Measurements from ENCODE around the gene CLN5.

The CLN5 gene

DNA sequence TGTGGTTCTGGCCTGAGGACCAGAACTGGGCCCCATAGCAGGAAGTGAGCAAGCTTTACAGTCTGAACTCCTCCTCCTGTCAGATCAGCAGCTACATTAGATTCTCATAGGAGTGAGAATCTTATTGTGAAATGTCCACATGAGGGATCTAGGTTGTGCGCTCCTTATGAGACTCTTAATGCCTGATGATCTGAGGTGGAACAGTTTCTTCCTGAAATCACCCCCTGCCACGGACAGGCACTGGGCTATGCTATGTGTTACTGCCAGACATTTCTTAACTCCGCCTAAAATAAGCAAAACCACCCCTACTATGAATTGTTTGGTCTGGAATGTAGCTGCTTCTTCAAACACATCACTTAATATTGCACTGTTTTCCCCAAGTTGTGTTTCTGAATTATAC, 30.5 kb downstream of the CLN5 start:
- DNase-seq = no peak

DNA sequence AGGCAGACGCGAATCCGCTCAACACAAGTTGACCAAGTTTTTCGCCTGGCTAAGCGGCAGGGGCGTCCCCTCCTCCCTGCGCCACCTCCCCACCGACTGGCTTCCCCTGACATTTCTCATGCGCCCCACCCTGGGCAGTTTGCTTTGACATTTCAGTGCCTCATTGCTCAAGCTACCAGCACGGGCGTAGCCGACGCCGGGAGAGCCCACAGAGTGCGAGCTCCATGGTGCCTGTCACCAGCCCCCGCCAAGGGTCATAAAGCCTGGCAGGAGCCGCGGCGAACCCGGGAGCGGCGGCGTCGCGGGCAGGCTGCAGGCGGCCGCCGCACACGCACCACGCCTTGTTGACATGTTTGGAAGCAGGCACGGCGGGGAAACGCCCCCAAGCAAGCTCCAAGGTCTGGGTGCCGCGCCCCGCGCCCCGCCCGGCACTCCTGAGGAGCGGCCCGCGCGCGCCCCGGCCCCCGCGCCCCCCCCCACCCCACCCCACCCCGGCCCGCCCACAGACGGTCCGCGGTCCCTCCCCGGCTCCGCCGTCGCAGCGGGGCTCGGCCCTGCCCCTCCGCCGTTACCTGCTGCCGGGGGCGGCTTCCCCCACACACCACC, 34.5 kb downstream of the CLN5 start:
- DNase-seq = peak; percentile 49 to 62

DNA sequence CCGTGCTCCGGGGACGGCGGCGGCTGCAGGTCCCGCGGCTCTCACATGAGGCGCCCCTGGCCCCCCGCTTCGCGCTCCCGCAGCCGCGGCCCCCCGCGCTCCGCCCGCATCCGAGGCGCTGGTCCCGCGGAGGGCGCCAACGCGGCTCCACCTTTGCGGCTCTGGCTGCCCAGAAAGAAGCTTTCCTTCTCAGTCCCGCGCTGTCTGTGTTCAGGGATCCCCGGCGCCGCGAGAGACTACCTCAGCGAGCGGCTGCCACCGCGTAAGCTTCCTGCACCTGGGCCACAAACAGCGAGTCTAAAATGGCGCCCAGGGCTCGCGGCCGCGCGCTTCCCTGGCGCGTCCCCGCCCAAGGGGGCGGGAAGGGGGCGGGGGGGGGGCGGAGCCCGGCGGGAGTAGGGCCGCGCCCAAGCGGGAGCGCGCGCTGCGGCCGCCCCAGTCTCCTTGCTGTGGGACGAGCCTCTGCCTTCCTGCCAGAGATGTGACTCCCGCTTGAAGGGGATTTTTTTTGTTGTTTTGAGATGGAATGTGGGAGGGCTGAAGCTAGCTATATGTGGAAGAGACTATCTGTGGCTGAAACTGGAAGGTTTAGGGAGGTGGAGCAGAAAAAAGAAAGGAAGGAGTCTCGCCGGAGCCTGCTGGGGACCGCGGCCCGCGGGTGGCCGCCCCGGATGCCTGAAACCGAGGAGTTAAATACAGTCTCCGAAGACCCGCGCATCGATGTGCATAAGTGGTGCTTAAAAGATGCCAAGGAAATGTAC, 35.2 kb downstream of the CLN5 start, which contains the start of gene FBXL3:
Gene FBXL3, minus strand, starts transcription at position 299 of the 761 bp plus-strand sequence. CDS start 5,299 bp downstream, outside the sequence.
- DNase-seq = peak; percentile 72 to 75

DNA sequence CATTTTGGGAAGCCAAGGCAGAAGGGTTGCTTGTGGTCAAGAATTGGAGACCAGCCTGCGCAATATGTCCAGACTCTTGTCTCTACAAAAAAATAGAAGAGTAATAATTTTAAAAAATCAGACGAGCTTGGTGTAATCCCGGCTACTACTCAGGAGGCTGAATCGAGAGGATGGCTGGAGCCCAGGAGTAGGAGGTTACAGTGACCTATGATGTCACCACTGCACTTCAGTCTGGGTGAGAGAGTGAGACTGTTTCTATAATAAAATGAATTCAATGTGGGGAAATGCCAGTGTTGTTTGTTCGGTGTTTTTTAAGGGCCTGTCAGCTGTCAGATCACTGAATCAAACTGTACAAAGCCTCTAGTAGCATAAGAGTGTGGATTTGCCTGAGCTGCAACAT, 36.3 kb downstream of the CLN5 start:
- no peak for DNase-seq

DNA sequence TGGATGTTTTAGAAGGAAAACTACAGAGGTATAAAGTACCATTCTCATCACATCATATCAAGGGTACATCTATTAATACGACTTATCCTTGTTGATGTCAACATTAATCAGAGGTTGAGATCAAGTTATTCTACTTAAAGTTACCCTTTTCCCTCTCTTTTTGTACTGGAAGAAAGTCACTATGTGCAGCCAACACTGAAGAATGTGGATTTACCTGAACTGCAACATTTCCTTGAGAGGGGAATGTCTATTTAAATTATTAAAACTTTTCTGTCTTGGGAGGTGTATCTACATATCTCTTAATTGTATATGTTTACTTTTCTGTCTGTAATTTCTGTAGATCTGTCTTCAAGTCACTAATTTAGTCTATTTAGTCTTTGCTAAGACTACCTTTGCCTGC, 37.6 kb downstream of the CLN5 start:
- DNase-seq = no peak

DNA sequence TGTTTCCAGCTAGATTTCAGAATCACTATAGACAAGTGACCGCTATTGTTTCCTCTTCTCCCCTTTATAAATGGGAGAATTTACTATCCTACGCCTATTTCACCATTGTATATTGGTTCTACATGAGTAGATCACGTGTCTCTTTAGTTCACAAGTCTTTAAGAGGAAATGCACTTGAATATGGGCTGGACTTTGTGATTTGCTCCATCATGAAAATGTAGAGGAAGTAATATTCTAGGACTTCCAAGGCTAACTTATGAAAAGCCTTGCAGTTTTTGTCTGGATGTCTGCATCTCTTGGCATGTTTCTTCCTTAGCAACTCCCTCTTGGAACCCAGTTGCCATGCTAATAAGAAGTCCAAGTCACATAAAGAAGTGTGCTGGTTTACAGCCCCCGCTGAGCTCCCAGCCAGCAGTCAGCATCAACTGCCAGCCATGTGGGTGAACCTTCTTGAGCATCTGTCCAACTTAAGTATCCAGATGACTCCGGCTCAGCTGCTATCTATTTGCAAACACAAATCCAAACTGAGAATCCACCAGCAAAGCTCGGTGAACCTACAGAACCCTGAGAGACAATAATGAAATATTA, 39.9 kb downstream of the CLN5 start:
- DNase-seq = no peak

DNA sequence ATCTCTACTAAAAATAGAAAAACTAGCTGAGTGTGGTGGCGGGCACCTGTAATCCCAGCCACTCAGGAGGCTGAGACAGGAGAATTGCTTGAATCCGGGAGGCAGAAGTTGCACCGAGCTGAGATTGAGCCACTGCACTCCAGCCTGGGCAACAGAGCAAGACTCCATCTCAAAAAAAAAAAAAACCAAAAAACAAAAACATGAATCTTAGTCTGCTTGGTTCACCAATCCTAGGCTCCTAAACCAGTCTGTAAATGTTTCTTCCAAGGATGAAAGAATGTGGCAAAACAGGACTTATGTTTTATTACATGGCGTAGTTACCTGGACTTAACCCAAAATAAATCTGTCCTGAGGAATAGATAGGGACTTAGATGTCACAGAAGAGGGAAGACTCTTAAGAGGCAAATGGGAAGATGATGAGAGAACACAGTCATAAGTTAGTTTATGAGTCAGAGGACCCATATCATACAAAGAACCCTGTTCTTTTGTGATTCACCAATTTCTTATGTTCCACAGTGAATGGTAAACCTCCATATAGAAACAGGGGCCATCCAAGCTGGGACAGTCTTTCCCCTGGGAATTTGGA, 41.9 kb downstream of the CLN5 start:
- DNase-seq = no peak

DNA sequence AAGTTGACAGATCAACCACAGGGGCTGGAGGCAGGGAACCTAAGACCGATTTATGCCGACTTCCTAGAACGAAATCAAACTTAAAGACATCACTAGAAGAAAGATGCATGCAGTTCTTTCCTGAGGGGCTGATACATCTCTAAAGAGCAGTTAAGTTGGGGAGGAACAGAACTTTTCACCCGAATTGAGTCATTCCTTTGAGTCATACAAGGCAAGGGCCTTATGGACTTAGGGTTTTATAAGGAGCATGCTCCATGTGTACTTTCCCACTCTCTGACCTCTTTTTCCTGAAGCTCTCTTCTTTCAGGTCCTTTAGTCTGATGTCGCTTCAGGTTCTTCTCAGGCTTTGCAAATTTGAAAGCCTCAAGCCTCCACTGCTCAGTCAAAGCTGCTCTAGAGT, 43.0 kb downstream of the CLN5 start:
- DNase-seq = no peak

DNA sequence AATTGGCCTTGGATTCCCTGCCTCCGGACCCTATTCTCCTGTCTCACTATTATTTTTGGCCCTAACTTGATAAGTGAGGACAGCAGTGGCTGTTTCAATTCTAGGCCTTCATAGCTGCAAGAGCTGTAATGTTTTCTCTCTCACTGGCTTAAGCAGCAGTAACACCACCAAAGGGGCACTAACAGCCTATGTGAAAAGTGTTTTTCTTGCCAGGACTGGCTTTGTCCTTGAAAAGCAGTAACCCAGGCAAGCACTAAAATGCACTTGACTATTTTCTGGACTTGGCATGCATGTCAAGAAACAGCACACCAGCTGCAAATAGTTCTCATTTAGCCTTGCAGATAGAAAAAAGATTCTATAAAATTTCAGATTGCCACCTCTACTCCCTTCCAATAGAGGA, 44.4 kb downstream of the CLN5 start:
- no peak for DNase-seq

DNA sequence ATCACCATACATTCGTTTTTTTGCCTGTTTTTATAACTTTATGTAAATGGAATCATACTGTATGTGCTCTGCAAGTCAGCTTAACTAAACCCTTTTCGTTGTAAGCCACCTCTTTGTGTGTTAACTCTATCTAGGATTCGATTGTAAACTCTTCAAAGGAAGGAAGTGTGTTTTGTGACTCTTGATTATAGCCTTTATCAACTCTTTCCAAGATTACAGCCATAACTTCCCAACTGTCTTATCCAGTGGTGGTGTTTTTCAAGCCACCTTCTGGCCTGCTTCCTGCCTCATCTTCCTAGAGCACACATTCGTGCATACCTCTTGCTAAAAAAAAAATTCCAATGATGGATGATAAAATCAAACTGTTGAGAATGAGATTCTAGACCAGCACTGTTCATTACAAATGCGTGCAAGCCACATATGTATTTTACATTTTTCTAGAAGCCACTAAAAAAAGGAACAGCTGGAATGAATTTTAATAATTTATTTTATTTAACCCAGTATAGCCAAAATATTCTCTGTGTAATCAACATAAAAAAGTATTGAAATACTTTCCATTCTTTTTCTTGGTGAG, 47.1 kb downstream of the CLN5 start:
- no peak for DNase-seq

DNA sequence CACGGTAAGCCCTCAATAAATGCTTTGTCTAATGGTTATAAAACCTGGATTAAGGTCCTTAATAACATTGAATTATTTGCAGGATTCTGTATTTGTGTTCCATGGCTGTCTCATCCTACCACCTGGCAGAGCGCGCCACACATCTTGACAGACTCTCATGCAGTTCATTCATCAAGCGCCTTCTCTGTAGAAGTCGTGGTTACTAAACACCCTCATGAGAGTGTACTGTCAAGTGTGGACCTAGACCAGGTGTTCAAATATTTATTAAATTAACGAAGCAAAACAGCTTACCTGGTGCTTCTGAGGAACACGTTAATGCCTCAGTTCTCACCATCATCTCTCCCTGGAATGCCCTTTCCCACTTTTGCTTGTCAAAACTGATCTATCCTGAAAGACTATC, 48.2 kb downstream of the CLN5 start:
- no peak for DNase-seq

DNA sequence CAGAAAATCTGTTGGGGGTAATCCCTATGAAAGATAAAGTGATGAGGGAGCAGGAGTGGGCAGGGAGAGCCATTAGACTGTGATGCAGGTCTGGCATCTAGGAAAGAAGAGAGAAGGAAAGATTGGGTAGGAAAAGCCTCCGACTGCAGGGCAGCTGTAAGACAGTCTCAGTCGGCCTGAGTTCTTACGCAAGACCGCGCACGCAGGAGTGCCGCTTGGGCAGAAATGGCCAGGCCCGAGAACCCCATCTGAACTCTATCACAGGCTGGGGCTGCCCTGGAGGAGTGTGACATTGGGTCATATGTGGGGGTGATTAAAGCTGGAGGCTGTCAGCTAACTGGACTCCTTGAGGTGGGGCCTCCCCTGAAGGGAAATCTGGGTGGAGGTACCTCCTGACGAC, 49.0 kb downstream of the CLN5 start:
- DNase-seq = no peak

DNA sequence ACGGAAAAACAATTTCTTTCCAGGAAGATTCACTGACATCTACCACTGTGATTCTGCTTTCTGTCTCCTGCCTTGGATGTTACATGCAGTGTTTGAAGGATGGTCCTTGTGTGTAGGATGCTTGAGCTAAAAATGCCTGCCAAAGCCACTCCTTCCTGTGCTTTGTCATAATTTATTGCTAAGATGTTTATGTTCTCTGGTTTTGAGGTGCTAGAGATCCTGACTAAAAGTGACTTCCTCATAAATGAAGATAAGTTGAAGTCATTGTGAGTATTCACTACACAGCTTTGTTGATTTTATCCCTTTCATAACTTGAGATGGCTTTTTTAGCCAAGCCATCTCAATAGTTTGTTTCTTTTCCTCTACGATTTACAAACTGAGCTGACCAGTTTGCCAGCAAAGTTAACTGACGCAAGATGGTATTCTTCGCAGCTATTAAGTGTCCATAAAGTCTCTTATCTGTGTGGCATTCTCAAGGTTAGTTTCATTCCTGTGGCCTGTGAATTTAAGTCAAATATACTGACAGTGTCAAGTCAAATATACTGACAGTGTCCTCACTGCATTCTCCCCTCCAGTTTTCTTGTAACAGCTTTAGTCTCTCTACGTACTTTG, 50.8 kb downstream of the CLN5 start:
- DNase-seq = no peak

DNA sequence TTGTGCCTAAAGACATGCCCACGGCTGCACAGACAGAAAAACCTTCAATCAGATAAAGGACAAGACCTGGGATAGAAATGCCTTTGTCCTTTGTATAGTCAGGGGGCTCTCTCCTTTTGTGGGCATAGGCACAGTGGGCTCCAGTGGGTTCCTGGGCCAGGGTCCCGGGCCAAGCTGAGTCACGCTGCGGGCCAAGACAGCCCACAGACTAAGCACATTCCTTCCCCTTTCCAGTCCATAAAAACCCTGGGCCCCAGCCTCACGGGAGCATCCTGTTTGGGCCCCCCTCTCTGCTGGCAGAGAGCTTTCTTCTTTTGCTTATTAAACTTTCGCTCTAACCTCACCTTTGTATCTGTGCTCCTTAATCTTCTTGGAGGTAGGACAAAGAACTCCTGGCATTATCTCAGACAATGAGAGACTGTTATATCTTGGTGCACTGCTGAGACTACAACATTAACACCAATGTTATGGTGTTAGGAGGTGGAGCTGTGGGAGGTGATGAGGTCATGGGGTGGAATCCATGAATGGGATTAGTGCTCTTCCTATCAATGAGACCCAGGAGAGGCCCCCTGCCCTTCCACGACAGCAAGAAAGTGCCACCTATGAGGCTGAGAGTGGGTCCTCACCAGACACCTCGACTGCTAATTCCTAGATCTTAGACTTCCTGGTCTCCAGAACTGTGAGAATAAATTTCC, 55.9 kb downstream of the CLN5 start:
- no peak for DNase-seq

DNA sequence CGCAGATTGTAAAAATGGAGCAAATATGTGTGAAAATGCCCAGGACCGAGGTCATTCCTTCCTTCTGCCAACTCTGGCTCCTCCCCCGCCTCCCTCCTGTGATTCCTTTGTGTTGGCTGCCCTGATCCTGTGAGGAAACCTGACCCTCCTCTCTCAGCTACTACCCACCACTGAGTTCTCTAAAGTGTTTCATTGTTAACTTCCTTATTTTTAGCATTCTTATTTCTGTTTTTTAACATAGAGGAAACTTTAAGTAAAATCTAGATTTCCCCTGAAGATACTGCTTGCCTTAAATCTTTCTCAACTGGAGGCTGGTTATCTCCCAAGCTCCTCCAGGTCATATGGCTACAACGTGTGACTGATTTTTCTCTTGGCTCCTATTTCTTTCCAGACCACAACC, 56.8 kb downstream of the CLN5 start:
- no peak for DNase-seq

DNA sequence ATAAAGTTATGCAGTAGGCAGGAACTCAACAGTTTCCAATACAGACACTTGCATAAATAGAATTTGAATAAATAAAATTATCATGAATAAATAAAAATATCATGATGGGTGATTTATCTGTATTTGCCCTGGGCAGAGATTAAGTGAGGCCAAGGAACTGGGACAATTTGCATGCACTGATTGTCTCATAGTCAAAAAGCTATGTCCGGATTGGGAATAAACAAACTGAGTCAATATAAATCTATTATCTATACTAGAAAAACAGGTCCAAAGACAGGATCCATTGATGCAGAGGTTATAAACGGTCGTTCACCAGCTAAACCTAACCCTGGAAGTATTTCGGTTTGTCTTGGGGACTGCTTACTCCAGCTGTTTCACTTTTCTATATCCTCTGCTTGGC, 61.3 kb downstream of the CLN5 start:
- no peak for DNase-seq

All from activated CD4-positive, alpha-beta T cell treated with anti-CD3 and anti-CD28 coated beads, Interleukin-2, amount 50 U/mL, for 4 hours (primary cell).